ENCODE data around the gene KDSR.

GRCh38 chr18:63326011-63326410, 41.0 kb downstream of the KDSR start:
- no peak for TF ChIP-seq CTCF (IDR thresholded peaks at IDR 0.05)
- TF ChIP-seq SIN3A (IDR thresholded peaks at IDR 0.05; ENCODE audit: borderline replicate concordance, insufficient read depth, low read depth, low read length) = no peak
- TF ChIP-seq POLR2AphosphoS5 (IDR thresholded peaks at IDR 0.05; ENCODE audit: low read depth, low read length) = no peak
- TF ChIP-seq REST (IDR thresholded peaks at IDR 0.05; ENCODE audit: insufficient read depth in 1 of 2, low read depth in 2 of 2, low read length in 1 of 2) = no peak
